Suppressor macrophage treated with lipopolysaccharide for 1 hour (primary cell): Measurements from ENCODE around the gene ZNF619.
A peak's percentile ranks its signal among the peaks of the same experiment; 100 is the strongest.

Source experiments
- DNase-seq, 3 donors: peaks; one replicate each; pipeline ENCODE4 v3.0.0-alpha.2; 2020 to 2022

The ZNF619 gene

DNA sequence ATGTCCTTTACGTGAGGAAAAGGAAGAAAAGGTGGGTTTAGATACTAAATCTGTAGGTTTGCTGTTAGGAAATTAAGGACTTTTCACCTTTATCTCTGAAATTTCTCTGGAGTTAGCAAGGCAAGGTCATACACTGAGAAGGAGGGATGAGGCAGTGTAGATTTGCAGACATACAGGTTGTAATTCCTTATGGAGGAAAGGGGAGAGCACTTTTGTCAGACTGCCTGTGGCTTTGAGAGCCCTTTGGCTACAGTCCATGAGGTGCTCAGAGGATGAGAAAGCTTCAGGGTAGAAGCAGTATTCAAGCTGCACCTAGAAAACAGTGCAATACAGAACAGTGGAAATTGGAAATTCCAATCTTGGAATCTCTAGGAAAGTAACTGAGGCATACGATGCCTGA lies 11.5 kb upstream of the ZNF619 start:
- DNase-seq: no peak

DNA sequence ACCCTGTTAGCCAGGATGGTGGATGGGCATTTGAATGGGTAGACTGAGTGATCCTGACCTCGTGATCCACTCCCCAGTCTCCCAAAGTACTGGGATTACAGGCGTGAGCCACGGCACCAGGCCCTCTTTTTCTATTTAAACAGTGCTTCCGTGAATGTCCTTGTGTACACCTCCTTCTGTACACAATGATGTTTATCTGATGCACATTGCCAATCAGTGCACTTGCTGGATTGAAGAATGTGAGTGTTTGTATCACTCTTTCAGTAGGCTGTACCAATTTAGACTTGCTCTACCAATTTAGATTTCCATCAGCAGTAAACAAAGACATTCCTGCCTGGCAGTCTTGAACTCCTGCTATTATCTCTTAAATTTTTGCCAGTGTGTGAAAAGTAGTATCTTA lies 8.9 kb upstream of the ZNF619 start:
- DNase-seq: no peak

DNA sequence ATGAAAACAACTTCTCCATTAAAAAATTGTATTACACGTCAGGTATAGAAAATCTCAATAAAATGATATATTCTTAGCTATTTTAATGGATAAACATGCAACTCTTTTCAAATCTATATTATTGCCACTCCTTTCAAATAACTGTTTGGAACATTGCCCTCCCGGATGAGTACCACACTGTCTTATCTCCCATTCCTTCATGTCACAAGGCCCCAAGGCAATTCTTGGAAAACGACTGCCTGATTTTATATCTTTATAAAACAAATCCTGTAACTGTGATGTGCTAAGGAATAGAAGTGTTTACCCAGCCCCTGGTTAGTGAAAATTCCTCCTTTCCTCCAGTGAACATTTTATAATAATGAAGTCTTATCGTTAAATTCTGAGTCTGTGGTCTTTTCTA lies 6.2 kb upstream of the ZNF619 start:
- no peak for DNase-seq

DNA sequence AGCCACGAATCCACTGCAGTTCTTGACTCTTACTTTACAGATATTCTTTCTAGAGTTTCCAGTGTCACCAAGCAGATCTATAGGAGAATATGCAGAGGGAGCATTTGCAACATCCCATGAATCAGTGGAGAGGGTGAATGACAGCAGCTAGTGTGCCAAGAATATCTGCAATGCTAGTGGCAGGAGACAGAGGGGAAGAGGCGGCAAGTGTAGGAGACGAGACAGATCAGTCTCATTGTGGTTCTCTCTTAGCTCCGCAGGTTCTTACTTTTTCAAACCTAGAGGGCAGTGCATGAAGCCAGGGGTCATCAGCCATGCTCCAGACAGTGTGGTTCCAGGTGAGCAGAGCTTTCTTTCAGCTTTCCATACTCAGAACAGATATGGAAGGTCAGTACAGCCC lies 744 bp downstream of the ZNF619 start:
- peak; percentile 31 for DNase-seq

DNA sequence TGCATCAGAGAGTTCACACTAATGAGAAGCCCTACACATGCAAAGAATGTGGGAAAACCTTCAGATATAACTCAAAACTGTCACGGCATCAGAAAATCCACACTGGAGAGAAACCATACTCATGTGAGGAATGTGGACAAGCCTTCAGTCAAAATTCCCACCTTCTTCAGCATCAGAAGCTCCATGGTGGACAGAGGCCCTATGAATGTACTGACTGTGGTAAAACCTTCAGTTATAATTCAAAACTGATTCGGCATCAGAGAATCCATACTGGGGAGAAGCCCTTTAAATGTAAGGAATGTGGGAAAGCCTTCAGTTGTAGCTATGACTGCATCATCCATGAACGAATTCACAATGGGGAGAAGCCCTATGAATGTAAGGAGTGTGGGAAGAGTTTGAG lies 10.2 kb downstream of the ZNF619 start:
- no peak for DNase-seq

DNA sequence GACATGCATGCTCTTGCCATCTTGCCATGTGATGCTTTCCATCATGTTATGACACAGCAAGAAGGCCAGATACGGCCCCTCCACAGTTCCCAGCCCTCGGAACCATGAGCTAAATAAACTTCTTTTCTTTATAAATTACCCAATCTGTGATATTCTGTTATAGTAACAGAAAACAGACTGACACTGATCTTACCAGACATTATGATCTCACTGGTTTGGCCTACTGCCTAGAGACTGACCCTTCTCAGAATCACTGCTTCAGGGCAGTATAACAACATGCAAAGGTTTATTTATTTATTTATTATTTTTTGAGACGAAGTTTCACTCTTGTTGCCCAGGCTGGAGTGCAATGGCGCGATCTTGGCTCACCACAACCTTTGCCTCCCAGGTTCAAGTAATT lies 14.0 kb downstream of the ZNF619 start:
- no peak for DNase-seq

DNA sequence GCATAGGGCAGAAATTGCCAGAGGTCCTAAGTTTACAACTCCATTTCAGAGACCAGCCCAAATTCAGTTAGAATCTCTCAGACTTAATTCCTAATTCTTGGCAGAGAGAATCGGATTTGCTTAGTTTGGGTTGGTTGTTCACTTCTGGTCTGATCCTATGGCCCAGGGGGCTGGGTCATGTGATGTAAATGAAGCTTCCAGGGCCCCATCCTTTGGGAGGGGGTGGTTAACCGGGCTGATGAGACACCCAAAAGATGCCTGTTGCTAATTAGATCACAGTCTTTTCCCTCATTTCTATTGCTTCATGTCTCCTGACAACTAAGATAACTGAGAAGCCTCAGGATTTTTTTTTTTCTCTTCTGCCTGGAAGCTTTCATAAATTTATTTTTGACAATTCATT lies 17.8 kb downstream of the ZNF619 start:
- DNase-seq: no peak

DNA sequence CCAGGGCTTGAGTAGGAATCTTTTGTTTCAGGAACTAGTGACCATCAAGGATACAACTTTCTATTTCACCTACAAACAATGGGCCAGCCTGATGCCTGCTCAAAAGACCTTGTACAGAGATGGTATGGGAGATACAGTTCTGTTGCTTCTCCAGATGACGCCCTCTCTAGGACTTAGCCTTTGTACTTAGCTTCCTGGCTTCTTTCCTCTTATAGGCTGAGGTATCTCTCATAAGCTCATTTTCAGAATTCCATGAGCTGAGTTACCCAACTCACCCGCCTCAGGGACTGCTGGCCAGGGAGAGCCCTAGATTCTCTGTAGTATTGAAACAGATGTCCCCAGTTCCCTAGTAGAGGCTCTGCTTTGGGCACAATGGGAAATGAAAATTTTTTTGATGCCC lies 20.4 kb downstream of the ZNF619 start:
- no peak for DNase-seq

DNA sequence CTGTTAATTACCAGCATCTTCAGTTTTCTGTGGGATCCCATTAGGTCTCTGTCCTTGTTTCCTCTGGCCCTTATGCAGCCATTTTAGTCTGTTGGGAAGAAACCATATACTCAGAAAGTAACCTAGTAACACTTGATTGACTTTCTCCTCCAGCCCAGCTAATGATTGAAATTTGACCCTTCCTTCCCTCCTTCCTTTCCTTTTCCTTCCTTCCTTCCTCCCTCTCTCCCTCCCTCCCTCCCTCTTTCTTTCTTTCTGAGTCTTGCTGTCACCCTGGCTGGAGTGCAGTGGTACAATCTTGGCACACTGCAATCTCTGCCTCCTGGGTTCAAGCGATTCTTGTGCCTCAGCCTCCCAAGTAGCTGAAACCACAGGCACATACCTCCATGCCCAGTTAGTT lies 23.0 kb downstream of the ZNF619 start:
- no peak for DNase-seq

DNA sequence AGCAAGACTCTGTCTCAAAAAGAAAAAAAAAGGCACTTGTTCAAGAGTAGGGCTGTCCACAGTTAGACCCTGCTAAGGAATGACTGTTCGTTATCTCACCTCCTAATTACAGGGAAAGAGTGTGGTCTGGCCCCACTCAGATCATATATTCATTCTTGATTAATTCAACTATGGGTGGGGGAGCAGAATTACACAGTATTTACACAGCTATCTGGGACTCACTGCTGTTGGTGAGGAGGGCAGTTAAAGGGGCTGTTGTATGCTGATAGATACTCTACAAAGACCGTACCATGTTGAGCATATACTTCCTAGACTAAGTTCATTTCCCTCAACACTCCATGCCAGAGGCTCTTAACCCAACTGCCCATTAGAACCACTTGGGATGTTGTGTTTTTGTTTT lies 25.1 kb downstream of the ZNF619 start:
- DNase-seq: no peak

DNA sequence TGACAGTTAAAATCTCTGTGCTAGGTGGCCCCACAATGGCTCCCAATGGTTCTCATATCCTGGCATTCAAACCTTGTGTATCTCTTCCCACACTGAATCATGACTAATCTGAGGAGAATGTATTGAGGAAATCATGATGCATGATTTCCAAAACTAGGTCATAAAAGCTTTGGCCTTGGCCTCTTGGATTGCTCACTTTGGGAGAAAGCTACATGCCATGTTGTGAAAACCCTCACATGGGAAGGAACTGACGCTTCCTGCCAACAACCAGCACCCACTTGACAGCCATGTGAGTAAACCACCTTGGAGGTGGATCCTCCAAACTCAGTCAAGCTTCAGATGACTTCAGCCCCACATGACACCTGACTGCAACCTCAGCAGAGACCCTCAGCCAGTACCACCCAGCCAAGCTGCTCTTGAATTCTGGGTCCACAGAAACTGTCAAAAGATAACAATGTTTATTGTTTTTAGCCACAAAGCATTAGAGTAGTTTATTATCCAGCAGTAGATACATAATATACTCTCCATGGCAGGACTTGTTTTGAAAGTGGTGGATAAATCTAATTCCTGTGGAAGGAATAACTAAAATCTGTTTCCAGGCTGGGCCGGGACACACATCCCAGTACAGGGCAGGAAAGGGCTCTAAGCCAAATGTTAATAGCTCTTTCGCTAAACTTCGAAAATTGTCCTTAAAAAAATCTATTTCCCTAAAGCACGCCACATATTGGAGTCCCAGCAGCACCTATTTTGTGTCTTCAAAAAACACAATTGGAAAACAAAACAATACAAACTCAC lies 27.9 kb downstream of the ZNF619 start:
- peak; percentile 70 to 83 (median 72) for DNase-seq

DNA sequence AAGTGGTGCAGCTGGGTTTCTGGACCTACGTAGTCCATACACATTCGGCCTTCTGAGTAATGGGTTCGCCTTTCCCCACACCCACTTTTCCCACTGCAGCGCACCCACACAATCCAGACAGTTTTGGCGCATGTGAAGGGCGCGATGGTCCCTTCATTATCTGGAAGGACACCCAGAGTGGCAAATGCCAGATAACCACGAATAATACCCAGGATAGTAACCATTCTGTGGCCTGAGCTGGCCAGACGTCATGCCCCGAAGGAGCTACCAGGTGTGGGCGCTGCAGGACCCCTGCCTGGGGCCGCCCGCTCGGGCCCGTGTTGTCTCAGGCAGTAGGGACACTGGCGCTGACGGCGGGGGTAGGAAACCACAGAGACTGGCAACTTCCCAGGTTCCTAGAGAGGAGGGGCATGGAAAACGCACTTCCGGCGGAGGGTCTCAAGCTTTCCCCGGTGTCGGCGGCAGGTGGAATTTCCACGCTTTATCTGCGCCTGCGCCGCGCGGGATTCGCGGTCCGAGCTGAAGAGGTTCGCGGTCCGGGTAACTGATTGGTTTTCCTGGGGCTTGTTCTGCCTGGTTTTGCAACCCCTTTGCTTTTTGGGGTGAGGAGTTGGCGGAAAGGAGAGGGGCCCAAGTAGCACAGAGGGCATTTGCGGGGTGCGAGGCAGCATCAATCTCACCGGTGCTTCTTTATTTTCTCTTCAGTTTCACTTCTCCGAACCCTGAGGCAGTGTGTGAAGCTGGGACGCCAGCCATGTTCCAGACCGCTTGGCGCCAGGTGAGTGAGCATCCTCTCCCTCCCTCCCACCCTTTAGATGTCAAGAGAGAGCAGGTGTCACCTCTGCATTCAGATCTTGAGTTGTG lies 28.9 kb downstream of the ZNF619 start, which contains the start of gene ZNF620:
Gene ZNF620 (plus strand): TSS at position 441 of the 864 bp plus-strand sequence. CDS start 314 bp downstream, at position 755.
- DNase-seq: peak; percentile 53 to 69 (median 57)

DNA sequence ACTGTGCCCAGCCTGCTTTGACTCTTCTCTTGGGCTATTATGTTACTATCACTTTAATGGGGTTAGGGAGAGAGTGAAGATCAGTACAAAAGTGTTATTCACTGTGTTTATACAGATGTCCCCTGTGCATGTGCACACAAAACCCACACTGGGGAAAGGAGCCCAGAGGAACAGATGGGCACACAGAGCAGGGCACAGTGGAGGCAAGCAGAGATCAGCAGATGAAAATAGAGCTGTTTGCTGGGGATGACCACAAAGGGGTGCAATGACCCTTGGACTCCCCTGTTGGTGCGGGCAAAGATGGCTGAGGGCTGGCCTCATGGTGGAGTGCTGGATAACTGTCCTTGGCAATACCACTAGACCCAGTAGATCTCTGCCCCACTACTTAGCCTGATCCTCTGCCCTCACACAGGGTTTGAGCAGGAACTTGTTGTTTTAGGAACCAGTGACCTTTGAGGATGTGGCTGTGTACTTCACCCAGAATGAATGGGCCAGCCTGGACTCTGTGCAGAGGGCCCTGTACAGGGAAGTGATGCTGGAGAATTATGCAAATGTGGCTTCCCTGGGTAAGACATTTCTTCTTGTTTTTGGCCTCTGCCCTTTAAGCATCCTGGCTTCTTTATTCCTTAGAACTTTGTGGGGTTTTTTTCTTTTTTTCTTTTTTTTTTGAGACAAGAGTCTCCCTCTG lies 34.3 kb downstream of the ZNF619 start:
- peak in 1 of 3 donors; percentile 11 for DNase-seq

DNA sequence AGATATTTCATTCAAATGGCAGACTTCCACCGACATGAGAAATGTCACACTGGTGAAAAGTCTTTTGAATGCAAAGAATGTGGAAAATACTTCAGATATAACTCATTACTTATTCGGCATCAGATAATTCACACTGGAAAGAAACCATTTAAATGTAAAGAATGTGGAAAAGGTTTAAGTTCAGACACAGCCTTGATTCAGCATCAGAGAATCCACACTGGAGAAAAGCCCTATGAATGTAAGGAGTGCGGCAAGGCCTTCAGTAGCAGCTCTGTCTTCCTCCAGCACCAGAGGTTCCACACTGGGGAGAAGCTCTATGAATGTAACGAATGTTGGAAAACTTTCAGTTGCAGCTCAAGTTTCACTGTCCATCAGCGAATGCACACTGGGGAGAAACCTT lies 39.3 kb downstream of the ZNF619 start:
- DNase-seq: no peak

DNA sequence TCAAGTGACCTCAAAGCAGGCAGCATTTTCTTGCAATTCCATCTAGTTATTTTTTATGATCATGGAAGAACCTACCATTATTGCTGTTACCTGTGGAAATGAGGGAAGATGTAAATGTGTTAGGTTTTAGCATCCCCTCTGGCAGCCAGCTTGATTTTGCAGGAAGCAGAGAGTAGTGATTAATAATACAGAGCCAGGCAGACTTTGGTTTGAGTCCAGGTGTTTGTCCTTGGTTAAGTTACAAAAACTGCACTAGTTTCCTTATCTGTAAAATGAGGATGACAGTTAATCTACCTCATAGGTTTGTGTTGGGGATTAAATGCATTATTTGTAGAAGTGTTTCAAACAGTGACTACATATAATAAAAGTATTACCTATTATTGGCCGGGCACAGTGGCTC lies 41.1 kb downstream of the ZNF619 start:
- no peak for DNase-seq

DNA sequence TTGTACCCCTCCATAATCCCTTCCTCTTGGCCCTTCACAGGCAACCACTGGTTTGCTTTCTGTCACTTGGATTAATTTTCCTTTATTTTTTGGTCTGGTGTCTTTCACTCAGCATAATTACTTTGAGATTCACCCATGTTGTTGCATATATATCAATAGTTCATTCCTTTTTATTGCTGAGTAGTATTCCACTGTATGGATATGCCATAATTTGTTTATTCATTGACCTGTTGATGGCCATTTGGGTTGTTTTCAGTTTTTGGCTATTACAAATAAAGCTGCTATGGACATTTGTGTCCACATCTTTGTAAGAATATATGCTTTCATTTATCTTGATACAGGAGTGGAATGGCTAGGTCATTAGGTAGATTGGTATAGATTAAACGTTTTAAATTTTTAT lies 41.9 kb downstream of the ZNF619 start:
- no peak for DNase-seq

DNA sequence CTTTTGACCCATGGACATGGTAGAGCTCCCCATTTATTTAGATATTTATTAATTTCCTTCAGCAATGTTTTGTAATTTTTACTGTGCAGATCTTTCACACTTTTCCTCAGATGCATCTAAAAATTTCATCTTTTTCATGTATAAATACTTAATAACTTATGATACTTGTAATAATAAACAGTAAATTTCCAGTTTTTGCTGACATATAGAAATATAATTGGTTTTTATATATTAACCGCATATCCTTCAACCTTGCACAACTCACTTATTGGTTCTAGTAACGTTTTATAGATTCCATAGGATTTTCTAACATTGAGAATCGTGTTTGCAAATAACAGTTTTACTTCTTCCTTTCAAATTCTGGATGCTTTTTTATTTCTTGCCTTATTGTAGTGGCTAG lies 44.3 kb downstream of the ZNF619 start:
- DNase-seq: no peak

DNA sequence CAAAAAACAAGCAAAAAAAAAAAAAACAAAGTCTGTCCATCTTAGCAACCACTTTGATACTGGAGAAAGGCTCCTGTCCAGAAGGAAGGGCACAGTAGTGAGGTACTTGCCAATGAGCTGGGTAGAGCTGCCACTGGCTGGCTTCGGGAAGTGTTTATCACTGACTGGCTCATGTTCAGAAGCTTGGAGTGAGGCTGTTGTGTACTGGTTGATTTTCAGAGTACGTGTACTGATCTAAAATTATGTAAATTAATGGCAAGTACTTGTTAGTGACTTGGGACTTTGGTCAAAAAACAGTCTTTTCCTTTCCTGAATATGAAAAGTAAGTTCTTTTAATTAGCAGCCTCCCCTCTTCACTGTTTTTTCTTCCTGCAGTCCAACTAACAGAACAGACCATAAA lies 46.9 kb downstream of the ZNF619 start:
- DNase-seq: no peak

DNA sequence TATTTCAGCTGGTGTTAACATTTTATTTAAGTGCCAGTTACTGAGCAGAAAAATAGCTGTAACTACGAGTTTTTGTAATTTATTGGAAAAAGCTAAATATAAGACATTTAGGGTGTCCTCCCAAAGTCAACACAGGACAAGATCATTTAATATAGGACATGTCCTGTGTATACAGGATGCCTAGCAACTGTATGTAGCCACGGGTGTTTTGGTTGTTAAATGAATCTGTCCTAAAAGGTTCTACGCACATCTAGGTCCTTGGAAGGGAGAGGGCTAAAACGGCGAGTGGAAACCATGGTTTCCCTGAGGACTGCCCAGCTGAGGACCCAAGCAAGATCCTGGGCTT lies 47.3 kb downstream of the ZNF619 start:
- no peak for DNase-seq

DNA sequence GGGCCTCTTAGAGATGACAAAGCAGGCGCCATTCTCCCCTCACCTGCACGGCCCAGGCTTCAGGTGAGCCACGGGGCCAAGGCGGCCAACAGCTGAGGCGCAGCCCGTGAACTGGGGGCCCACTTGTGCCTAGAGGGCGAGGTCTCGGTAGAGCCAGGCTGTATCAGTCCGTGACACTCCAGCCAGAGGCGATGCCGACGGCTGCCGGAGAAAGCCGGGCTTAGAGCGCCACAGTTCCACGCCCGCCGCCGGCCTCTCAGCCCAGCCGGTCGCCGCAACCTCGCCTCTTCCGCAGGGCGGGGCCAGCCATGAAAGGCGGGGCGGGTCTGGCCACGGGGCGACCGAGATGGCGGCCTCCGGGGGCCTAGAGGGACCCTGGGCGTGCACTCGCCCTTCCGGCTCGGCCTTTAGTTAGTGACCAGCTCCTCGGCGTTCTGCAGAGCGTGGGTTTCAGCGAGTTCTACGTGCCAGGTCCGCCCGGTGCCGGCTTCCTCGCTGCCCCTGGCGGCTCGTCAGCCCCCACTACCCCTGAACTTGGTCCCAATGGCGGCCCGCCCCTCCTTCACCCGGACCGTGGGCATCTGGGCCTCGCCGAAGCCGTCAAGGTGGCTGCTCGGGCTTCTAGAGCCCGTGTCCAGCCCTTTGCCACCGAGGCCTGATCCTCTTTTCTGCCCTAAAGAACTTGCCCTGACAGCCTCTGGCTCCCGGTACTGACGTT lies 47.8 kb downstream of the ZNF619 start, which contains the start of gene ZNF621:
Gene ZNF621 (plus strand): TSS at position 393 of the 718 bp plus-strand sequence. CDS start 881 bp downstream, outside the sequence.
- DNase-seq: peak; percentile 92 to 96 (median 94)

DNA sequence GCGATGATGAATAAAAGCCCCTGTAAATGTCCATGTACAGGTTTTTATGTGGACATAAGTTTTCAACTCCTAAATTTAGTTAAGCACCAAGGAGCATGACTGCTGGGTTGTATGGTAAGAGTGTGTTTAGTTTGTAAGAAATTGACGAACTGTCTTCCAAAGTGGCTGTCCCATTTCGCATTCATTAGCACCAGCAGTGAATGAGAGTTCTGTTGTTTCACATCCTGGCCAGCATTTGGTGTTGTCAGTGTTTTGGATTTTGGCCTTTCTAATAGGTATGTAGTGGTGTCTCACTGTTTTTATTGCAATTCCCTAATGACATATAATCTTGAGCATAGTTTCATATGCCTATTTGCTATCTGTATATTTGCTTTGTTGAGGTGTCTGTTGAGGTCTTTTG lies 51.5 kb downstream of the ZNF619 start:
- no peak for DNase-seq

DNA sequence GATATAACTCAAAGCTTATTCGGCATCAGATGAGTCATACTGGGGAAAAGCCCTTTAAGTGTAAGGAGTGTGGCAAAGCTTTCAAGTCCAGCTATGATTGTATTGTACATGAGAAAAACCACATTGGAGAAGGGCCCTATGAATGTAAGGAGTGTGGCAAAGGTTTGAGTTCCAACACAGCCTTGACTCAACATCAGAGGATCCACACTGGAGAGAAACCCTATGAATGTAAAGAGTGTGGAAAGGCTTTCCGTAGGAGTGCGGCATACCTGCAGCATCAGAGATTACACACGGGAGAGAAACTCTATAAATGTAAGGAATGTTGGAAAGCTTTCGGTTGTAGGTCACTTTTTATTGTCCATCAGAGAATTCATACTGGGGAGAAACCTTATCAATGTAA lies 55.3 kb downstream of the ZNF619 start:
- no peak for DNase-seq

DNA sequence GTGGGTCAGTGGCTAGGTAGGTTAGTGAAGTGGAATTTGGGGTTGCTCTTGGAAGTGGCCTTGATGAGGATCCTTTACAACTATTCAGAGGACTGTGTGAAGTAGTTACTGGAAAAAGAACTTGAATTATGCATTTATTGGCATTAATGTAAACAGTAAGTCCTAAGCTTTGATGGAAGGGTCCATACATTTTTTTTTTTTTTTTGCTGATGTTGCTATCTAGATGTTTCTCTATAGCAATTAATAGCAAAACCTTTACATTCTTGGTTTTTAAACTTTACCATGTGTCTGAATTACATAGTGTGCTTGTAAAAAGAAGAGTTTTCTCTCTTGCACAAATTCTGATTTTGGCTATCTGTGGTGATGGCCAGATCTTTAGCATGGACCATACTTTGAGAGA lies 57.4 kb downstream of the ZNF619 start:
- no peak for DNase-seq
